ENCODE measurements around the gene SLC25A45. TPM values are rescaled to one million over a fixed set of nuclear protein-coding genes. Genes with fewer than 3 reads are reported as not detected.
"Not testable (repeated sequence)": the region's sequence is repeated elsewhere in the genome, so short reads cannot be mapped to it uniquely, and the experiment has no call there.

The SLC25A45 gene
- total RNA-seq, 1 donor from 2014 or later, result 4.6 TPM

DNA sequence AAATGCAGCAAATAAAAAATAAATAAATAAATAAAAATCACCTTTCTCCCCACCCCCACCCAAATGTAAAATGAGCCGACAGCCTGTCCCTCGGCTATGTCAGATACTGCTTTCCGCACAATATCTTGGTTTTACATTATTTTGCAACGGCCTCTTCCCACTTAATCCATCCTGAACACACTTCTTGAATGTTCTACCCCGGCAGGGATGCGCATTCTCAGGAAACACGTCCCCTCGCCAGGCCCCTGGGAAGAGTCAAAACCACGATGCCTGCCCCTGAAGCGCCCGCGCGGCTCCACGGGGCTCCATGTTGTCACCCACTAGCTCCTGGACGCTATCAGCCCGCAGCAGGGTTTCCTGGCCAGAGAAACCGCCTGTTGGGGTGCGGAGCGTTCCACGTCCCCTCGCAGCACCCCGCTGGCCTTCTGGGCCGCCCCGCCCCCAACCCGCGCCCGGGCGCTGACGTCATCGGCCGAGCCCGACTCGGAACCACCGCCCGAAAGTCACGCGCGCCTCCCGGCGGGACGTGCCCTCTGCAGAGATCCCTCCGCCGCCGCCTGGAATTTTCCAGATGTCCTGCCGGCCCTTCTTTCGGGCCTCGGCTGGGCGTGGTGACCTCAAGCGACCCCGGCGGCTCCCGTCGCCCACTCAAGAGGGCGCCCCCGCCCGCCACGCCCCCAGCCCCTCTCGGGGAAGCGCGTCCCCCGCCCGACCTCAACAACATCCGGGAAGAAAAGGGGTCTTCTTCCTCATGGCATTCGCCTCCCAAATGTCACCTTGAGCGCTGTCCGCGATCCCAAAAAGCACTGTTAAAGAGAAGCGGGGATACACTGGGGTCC, 39.6 kb upstream of the SLC25A45 start:
- peak; percentile 98 for DNase-seq (ENCODE audit: low read depth)

DNA sequence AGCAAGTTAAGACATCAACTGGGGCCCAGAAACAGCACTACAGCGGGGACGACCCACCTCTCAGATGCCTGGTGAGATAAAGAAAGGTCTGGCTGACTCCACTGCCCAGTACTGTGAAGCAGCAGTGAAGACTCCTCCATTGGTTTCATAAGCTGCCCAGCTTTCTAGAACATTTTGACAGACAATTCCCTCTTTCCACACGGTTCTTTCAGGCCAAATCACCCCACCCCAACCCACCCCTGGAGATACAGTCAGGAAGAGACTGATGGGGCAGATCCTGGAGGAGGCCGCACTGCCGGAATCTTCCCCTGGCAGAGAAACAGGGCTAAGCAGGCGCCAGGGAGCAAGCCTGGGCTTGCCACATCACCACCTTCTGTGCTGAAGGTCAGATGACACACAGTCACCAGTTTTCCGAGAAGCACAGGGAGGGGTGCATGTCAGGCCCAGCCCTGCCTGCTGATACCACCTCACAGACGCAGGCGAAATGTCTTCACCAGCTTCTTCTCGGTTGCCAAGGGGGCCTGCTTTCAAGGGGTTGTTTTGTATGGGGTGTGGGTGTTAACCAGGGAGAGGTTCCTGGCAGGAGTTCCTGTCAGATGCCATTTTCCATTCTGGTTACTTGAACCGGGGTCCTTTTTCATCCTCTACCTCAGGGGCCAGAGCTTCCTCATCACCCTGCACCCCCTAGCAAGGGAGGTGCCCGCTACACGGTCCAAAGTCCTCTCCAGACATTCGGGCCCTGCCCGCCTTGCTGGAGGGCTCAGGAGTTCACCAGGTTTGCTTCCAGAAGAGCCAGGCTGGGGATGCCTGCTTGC, 38.7 kb upstream of the SLC25A45 start:
- peak; percentile 99 for DNase-seq (ENCODE audit: low read depth)

DNA sequence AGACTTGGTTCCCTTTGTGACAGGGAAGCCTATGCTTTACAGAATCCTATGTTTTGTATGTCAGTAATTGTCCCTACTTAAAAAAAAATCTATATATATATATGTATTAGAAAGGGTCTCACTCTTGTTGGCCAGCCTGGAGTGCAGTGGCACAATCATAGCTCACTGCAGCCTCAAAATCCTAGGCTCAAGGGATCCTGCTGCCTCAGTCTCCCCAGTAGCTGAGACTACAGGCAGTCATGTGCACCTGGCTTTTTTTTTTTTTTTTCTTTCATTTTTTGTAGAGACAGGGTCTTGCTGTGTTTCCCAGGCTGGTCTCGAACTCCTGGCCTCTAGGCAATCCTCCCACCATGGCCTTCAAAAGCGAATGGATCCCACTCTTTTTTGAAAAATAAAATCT, 38.1 kb upstream of the SLC25A45 start:
- DNase-seq (ENCODE audit: low read depth), result no peak

DNA sequence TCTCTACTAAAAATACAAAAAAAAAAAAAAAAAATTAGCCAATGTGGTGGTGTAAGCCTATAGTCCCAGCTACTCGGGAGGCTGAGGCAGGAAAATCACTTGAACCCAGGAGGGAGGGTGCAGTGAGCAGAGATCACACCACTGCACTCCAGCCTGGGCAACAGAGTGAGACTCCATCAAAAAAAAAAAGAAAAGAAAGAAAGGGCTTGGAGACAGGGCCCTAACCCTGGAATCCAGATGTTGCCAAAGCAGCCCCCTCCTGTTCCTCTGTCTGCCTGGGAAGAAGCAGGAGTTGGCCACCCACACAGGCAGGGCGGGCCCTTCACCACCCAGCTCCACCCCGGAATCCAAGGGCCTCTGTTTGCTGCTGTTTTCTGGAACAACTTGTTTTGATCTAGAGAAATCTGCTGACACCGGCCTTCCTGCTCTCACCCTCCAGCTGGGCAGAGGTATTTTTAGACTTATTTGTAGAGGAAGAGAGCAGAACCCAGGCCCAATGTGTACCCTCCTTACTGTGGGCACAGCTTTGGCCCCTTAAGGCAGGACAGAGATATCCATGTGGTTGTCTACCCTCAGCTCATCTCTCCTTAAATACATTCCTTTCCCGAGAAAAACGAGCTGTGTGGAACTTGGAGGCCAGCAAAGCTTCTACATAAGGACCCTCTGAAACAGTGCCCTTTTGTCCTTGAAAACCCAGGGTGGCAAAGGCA, 37.5 kb upstream of the SLC25A45 start:
- peak; percentile 97 for DNase-seq (ENCODE audit: low read depth)

DNA sequence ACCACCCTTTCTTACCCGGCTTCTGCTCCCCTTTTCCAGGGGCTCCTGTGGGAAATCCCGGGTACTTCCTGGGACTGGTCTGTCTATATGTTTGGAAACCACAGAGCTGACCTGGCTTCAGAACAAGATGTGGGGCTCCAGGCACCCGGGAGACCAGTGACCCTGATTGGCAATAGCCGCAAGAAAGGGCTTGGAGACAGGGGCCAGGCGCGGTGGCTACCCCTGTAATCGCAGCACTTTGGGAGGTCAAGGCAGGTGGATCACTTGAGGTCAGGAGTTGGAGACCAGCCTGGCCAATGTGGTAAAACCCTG, 37.0 kb upstream of the SLC25A45 start:
- DNase-seq (ENCODE audit: low read depth), result no peak

DNA sequence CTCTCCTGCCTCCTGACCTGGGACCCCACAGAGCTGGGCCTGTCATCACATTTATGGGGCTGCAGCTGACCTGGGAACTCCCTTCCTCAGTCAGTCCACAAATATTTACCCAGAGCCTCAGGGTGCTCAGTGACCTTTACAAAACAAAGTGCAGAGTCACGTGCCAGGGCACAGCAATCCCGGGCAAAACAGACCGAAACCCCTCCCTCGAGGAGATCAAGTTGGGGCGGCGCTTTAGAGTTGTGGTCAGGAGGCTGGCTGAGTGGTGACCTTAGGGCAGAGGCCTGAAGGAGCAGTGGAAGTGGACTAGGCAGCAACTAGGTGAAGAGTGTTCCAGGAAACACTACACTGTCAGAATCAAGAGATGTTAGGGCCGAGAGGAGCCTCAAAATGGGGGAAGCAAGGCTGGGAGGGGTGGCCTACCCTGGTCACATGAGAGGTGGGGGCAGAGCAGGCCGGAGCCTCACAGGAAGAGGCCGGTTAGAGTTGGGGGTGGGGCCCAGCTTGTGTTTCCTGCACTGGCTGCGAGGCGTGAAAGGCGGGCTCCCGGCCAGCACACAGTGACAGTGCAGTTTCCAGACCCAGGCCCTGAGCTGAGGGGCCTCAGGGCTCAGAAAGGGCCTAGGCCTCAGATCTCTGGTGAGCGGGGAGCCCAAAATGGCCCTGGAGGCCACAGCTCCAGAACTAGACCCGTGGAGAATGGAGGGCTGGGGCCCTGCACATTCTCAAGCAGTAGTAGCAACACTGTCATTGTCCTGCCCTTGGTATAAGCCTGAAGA, 36.4 kb upstream of the SLC25A45 start:
- peak; percentile 98 for DNase-seq (ENCODE audit: low read depth)

DNA sequence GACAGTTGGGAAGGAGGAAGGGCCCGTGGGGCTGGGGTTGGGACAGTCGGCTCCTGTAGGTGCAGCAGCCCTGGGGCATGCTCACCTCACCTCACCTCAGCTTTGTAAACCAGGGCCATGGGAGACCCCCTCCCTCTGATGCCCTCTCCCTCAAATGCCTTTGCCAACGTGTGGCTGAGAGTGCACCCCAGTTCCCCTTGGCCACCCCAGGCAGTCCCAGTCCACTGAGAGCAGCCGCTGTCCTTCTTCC, 35.9 kb upstream of the SLC25A45 start:
- no peak for DNase-seq (ENCODE audit: low read depth)

DNA sequence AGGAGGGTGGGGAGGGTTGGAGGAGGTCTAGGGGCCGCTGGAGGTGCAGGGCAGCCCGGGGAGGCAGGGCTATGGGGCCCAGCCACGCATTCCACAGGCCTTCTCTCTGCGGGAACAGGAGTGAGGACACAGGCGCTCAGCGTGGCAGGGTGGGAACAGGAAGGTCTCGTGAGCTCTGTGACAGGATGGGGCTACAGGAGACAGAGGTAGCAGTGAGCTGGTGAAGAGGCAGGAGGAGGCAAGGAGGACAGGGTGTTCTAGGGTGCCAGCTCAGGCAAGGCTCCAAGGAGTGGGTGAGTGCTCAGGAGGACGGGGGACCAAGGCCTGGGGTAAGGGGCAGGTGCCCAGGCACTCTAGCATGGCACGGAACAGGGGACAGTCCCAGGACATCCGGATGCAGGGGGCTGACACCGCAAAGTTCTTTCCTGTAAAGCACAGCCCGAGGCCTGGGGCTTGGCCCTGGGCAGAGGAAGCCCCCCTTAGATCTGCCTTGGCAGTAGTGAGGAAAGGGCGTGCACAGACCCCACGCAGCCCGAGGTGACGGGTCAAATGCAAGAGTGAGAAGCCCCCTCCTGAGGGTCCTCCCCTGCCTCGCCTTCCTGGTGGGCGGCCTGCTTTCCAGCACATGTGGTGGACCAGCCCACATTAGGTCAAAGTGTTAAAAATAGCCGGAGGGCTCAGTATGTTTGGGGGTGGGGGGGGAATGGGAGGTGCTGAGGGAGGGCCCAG, 35.4 kb upstream of the SLC25A45 start:
- DNase-seq (ENCODE audit: low read depth), result peak; percentile 82

DNA sequence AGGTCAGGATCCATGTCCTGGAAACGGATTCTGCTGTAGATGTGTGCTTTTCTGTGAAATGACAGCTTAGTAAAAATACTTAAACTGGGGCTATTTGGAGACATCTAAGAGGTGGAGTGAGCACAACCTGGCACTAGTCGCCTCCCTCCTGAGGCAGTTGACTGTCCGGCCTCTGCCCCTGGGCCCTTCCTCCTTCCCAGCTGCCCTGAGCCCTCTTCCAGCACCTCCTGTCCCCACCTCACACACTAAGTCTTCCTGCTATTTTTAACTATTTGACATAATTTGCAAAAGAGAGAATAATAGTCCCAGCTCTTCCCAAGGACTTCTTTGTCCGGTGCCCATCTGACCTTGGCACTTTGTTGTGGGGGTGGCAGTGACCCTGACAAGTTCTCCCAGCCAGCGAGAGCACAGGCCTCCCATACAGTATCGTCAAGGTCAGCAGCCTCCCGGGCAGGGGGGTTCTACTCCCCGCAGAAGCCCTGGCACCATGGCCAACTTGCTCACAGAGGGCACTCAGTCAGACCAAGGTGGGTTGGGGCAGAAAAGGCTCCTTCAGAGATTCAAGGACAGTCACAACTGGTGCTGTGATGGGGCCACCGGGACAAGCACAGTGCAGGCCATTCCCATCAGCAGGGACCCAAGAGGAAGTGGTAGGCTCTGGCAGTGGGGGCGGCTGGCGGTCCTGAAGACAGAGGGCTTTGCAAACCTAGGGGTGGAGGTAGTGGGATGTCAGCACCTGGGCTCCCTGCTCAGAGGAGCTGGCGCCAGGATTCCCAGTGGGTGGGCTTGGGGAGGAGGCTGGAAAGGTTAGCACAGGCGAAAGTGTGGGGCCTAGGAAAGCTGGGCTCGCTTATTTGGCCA, 34.6 kb upstream of the SLC25A45 start:
- DNase-seq (ENCODE audit: low read depth), result peak; percentile 77

DNA sequence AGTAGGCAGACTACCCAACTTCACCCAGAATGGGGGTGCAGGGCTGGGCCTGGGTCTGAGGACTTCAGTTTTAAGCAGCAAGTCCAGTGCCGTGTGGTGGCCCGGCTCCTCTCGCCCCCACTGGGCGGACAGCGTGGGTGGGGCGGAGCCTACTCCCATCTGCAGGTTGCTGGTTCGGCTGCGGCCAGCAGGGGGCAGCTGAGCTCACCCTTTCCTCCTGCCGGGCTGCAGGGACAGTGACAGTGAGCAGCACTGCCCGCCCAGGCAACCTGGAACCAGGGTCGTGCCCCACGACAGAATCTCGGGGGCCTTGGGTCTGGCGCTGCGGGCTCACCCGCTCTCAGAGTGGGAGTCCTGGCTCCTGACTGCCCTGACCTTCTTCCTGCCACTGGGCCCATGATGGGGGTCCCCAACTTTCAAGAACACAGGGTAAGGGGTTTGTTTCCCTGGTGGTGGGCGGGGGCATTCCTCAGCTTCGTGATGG, 33.9 kb upstream of the SLC25A45 start:
- DNase-seq (ENCODE audit: low read depth), result peak; percentile 87

DNA sequence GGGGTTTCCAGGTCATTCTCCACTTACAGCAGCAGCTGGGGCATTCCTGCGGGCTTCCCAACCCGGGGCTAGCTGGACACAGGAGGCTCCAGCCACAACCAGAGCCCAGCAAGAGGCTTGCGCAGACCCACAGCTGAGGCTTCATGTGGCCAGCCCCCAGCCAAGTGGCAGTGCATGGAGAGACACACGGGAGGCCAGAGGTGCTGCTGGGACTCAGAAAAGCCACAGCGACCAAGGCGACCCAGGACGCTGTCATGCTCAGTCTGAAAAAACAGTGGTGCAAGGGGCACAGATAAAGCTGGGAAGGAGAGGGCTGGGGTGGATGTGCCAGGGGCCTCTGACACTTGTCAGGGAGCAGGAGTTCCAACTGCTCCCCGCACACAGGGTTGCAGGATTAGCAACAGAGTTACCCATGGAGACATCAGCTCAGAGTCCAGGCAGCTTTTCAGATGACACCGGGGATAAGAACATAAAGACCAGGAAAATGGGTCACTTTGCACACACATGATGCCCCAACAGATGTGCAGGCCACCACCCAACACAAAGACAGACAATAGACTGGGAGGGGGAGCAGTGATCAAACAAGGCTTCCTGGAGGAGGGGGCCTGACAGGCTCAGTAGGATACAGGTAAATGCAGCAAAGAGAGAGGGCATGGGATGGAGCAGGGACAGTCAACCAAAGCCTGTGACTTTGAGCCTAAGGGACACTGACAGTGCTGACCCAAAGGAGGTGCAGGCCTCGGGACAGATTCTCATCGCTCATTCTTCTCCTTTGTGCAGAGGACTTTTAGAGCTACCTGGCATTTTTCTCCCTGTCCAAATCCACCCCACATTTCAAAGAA, 33.3 kb upstream of the SLC25A45 start:
- peak; percentile 93 for DNase-seq (ENCODE audit: low read depth)

DNA sequence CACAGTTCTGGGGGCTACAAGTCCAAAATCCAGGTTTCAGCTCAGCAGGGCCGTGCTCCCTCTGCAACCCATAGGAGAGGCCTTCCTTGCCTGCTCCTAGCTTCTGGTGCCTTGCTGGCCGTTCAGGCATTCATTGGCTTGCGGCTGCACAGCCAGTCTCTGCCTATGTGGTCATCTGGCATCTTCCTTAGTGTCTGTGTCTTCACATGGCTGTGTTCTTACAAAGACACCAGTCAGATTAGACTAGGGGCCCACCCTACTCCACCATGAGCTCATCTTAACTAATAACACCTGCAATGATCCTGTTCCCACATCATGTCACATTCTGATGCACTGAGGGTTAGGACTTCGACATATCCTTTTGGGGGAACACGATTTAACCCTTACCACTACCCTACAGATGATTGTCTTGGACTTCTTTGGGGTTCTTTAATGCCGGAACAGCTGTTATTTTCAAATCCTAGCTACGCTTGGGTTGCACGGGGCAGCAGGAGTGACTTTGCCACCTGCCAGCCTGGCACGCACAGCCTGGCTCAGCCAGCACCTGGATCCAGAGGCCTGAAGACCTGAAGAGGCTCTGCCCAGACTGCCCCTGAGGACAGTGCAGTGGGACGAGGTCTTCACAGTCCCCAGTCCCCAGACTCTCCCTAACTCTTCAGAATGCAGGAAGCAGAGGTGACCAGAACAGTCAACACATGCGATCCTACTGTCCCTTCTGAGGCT, 32.5 kb upstream of the SLC25A45 start:
- peak; percentile 59 for DNase-seq (ENCODE audit: low read depth)

DNA sequence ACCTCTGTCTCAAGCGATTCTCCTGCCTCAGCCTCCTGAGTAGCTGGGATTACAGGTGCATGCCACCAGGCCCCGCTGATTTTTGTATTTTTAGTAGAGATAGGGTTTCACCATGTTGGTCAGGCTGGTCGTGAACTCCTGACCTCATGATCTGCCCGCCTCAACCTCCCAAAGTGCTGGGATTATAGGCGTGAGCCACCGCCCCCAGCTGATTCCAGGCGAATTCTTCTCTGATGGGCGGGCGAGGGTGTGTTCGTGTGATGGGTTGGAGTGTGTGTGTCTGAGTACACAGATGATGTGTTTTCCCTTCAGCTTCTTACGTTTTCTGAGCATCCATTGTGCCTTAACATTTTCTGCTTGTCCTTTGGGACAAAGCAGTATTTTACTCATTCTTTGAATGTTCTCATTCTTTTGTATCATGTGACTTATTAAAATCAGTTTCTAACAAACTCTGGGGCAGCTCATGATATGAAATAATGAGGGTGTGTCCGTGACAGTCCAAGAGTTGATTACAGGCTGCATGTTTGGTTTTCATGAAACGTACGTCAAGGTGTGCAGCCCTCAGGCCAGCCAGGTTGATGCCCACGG, 30.7 kb upstream of the SLC25A45 start:
- DNase-seq (ENCODE audit: low read depth), result not testable (repeated sequence)

DNA sequence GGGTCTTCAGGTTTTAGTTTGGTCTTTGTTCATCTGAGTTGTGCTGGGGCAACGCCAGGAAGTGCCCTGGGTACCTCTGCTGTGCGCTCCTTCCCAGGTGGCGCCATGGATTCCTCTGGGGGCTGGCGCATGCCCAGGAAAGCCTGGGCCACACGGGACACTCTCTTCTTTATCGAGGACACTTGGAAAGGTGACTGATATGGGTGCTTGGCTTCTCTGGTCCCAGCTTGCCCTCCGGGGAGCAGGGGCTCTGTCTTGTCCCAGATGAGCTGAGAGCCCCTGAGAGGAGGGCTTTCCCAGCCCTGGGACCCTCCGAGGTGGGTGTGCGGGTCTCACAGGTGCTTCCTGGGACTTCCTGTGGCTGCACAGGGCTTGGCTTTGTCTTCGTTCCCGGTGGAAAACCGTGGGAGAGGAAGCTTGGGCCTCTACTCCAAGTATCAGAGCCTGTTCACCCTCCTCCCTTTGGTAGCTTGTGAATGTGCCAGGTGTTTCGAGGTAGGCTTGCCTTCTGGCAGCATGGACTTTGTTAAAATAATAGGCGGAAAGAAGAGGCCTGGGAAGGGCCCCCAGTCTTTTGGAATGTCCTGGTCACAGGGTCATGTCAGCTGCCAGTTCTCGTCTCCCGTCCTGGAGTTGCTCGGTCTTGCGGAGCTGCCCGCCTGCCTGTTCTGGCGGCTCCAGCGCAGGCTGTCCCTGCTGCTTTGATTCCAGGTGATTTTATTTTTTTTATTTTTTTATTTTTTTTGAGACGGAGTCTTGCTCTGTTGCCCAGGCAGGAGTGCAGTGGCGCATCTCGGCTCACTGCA, 30.0 kb upstream of the SLC25A45 start:
- no peak for DNase-seq (ENCODE audit: low read depth)

DNA sequence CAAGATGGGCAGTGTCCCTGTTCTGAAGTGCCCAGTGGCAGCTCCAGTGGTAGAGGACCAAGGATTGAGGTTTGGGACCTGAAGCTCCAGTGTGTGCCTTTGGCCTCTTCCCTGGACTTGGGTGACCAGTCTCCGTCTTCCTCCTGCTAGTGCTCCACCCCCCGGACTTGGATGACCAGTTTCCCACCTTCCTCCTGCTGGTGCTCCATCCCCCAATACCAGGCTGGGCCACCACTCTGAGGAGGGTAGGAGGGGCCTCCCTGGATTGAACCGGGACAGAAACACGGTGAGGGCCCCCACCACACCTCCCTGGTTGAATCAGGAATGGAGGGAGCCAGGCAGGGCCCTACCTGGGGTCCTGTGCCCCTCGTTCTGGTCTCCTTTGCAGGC, 29.2 kb upstream of the SLC25A45 start:
- no peak for DNase-seq (ENCODE audit: low read depth)

DNA sequence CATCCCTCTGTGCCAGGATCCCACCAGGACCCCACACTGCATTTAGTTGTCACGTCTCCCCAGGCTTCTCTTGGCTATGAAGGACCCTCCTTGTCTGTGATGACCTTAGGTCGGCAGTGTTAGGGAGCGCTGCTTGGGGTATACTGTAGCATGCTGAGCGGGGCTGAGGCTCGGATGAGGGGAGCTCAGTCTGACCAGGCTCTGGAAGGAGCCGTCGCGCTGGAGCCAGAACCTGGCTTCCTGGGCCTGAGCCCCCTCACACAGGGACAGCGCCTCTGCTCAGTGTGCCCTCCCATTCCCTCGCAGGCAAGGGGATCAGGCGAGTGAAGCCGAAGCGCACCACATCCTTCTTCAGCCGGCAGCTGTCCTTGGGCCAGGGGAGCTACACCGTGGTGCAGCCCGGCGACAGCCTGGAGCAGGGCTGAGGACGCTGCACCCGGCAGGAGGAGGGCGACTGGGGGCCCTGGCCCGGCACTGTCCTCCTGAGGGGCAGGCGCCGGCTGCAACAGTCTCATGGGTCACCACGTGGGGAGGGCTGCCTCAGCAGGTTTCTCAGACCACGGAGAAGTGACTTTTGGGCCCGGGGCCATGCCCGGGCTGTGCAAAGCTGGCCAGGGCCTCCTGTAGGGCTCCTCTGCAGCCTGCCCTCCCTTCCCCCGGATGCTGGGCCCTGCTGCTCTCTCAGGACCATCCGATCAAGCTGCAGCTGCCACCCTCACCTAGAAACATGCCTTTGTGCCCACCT, 28.7 kb upstream of the SLC25A45 start:
- DNase-seq (ENCODE audit: low read depth), result no peak
